Activated CD8-positive, alpha-beta memory T cell treated with anti-CD3 and anti-CD28 coated beads, Interleukin-2, amount 50 U/mL, for 24 hours (primary cell): ENCODE results near the gene PLOD3.
"Not testable (repeated sequence)": the region's sequence is repeated elsewhere in the genome, so short reads cannot be mapped to it uniquely, and the experiment has no call there.

ENCODE experiments used
- DNase-seq: peaks from one replicate; pipeline ENCODE4 v3.0.0-alpha.2; 2020; ENCODE audit errors: extremely low read depth

Gene PLOD3, protein sequence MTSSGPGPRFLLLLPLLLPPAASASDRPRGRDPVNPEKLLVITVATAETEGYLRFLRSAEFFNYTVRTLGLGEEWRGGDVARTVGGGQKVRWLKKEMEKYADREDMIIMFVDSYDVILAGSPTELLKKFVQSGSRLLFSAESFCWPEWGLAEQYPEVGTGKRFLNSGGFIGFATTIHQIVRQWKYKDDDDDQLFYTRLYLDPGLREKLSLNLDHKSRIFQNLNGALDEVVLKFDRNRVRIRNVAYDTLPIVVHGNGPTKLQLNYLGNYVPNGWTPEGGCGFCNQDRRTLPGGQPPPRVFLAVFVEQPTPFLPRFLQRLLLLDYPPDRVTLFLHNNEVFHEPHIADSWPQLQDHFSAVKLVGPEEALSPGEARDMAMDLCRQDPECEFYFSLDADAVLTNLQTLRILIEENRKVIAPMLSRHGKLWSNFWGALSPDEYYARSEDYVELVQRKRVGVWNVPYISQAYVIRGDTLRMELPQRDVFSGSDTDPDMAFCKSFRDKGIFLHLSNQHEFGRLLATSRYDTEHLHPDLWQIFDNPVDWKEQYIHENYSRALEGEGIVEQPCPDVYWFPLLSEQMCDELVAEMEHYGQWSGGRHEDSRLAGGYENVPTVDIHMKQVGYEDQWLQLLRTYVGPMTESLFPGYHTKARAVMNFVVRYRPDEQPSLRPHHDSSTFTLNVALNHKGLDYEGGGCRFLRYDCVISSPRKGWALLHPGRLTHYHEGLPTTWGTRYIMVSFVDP

DNA sequence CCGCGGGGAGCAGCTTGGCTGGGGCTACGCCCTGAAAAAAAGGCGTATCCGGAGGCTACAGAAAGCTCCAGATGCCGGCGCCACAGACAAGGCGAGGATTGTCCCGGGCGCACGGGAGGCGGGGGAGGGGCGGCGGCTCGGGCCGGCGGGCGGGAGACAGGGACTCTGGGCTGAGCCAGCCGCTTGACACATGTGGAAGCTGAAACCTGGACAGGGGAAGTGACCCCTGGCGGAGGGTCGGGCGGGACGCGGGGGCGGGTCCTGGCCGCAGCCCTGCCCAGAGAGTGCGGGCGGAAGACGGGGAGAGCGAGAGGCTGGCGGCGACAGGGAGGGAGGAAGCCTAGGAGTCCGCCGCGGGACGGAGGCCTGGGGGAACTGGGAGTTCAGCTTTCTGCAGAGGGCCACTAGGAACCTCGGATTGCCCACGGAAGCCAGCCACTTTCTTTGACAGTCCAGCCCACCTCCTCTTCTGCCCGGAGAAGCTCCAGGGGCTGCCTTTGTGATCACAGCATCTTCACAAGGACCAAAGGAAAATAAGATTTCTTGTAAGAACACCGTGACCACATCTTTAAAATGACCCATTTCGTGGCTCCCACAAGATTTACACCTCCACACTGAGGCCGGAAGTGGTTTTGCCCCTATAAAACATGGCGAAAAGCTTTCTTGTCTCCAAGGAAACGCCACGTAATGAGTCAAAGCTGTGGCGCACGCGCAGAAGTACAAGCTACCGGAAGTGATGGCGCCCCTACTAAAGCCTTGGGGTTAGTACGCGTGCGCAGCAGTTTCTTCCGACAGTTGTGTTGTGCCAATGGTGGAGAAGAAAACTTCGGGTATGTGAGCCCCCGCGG lies at the start of gene PLOD3, which contains the start of gene ZNHIT1:
Gene PLOD3 (minus strand): TSS at position 194 of the 848 bp plus-strand sequence. CDS start 307 bp downstream, outside the sequence.
Gene ZNHIT1 (plus strand): TSS at position 778 of the 848 bp plus-strand sequence. CDS start 31 bp downstream, at position 809.
- peak; percentile 95 for DNase-seq

DNA sequence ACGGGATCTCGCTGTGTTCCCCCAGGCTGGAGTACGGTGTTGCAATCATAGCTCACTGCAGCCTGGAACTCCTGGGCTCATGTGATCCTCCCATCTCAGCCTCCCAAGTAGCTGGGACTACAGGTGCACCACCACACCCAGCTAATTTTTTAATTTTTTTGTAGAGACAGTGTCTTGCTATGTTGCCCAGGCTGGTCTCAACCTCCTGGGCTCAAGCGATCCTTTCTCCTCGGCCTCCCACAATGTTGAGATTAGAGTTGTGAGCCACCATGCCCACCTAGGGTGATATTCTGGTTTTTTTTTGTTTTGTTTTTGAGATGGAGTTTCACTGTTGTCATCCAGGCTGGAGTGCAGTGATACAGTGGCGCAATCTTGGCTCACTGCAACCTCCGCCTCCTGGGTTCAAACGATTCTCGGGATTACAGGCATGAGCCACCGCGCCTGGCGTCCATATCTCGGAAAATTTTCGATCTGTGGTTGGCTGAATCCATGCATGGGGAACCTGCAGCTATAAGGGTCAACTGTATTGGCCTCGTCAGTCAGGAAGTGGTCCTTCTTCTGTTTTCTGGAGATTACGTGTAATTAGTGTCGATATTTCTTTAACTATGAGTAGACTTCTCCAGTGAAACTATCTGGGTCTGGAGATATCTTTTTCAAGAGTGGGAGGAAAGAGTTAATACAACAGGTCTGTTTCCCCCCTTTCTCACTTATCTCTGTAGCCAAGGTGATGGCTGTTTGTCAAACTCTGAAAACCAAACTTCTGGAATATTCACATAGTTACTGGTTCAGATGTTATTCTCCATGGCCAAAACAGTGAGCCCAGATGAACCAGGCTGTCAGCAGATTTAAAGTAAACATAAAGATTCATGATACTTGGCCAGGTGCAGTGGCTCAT lies 48.5 kb upstream of the PLOD3 start:
- no peak for DNase-seq

DNA sequence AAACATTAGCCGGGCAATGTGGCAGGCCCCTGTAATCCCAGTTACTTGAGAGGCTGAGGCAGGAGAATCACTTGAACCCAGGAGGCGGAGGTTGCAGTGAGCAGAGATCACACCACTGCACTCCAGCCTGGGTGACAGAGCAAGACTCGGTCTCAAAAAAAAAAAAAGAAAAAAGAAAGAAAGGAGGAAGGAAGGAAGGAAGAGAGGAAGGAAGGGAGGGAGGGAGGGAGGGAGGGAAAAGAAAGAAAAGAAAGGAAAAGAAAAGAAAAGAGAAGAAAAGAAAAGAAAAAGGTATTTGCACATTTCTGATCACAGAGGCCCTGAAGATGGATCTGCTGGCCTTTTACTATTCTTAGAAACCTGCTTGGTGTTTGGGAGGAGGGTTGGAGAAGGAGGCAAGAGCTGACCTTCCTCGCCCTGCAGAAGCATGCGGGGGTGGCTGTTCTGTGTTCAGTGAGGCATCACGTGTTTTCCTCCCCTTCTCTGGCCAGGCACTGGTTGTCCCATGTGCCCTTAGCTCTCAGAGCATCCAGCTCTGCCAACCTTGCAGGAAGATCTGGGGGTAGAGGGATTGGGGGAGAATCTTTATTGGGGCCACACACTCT lies 46.8 kb upstream of the PLOD3 start:
- DNase-seq, result not testable (repeated sequence)

DNA sequence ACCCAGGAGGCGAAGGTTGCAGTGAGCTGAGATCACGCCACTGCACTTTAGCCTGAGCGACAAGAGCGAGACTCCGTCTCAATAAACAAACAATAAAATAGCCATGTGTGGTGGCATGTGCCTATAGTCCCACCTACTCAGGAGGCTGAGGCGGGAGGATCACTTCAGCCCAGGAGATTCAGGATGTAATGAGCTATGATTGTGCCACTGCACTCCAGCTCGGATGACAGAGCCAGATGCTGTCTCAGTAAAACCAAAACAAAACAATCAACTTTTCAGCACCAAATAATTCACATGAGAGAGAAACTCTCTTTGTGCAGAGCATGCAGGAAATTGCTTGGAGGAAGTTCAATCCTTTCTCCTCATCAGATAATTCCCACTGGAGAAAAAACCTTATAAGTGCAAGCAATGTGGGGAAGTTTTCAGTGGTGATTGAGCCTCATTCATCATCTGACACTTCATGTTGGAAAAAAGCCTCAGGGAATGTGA lies 40.9 kb upstream of the PLOD3 start:
- no peak for DNase-seq

DNA sequence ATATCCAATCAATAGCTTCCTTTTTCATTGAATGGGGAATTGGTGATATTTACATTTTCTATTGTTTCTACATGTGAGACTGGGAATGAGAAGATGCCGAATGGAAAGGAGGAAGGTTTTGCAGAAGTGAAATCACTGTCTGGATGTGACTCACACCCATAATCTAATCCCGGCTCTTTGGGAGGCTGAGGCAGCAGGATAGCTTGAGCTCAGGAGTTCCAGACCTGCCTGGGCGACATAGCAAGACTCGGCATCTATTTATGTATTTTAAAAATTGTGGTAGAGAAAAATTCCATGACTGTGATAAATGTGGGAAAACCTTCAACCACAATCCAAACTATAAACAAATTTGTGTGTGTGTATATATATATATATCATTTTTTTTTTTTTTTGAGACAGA lies 38.4 kb upstream of the PLOD3 start:
- DNase-seq, result no peak

DNA sequence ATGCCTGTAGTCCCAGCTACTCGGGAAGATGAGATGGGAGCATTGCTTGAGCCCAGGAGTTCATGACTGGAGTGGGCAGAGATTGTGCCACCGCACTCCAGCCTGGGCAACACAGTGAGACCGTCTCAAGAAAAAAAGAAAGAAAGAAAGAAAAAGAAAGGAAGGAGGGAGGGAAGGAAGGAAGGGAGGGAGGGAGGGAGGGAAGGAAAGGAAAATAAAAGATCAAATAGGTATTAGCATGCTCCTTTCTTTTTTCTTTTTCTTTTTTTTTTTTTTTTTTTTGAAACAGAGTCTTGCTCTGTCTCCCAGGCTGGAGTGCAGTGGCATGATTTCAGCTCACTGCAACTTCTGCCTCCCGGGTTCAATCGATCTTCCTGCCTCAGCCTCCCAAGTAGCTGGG lies 35.8 kb upstream of the PLOD3 start:
- not testable (repeated sequence) for DNase-seq

DNA sequence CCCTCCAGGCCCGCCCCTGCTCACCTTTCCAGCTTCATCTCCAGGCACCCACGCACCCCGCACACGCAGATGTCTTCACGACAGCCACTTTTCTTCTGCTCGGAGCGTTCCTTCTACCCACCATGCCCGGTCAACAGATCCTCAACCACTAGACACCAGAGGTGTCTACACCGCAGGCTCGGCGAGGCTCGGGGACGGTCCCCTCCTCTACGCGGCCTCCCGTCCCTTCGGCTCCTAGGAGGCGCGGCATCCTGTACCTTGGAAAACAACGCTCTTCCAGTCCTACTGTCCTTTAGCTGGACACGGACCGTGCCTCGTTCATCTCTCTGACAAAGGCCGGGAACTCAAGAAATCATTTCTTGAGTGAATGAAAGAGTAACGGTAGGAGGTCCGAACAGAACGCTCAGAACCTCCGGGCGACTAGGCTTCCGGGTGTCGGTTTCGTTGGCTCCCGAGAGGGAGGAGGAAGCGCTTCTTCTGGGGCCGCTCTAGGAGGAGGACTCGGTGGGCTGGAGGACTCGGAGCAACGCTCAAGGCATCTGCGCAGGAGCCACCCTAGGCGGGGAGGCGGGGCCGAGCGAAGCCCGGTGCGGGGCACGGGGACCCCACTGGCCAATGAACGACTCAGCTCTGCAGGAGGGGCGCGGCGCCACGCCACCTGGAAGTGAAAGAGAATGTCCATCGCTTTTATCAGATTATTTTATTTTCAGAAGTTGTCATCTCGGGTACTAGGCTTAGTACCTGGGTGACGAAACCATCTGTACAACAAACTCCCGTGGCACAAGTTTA lies 34.7 kb upstream of the PLOD3 start:
- DNase-seq, result peak; percentile 95

DNA sequence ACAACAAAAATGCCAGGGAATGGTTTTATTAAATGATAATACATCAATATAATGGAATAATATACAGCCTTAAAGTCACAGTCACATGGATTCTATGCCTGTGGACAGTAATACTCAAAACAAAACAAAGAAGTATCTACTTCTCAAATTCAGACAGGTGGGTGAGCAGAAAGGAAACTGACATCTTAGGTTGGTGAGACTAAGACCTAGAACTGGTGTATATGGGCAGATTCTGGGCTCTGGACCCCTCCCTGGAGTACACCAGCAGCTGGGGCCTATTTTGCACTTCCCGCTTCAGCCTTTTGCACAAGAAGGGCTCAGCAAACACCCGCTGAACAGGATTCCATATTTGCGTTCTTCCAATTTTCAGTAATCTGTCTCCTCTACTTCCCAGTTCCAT lies 32.9 kb upstream of the PLOD3 start:
- DNase-seq, result no peak

DNA sequence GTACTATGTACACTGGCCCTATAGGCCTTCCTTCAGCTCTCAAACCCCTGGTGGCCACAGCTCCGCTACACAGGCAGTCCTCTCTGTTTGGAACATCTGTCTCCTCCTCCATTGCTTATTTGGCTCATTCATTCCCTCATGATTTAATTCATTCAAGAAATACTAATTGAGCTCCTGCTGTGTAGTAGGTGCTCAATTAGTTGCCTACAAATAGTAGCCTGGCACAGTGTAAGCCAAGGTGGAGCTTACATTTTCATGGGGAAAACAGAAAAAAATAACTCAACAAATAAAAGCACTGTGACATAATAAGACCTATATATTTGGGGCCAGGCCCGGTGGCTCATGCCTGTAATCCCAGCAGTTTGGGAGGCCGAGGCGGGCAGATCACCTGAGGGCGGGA lies 30.9 kb upstream of the PLOD3 start:
- no peak for DNase-seq

DNA sequence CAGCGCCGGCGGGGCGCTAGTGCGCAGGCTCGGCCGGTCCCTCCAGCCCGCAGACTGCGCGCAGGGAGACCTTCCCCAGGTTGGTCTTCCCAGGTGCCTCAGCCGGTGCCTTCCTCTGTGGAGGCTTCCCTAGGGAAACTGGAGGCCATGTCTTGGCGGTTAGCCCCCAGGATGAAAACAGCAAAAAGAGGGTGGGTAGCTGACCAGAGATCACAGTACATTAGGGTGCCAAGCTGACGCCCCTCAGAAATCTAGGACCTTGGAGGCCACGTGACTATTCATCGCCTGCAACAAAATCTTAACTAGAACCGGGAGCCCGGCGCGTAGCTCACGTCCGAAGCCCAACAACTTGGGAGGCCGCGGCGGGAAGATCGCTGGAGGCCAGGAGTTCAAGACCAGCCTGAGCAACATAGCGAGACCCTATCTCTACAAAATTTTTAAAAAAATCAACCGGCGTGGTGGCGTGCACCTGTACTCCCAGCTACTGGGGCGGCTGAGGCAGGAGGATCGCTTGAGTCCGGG lies 27.8 kb upstream of the PLOD3 start:
- no peak for DNase-seq

DNA sequence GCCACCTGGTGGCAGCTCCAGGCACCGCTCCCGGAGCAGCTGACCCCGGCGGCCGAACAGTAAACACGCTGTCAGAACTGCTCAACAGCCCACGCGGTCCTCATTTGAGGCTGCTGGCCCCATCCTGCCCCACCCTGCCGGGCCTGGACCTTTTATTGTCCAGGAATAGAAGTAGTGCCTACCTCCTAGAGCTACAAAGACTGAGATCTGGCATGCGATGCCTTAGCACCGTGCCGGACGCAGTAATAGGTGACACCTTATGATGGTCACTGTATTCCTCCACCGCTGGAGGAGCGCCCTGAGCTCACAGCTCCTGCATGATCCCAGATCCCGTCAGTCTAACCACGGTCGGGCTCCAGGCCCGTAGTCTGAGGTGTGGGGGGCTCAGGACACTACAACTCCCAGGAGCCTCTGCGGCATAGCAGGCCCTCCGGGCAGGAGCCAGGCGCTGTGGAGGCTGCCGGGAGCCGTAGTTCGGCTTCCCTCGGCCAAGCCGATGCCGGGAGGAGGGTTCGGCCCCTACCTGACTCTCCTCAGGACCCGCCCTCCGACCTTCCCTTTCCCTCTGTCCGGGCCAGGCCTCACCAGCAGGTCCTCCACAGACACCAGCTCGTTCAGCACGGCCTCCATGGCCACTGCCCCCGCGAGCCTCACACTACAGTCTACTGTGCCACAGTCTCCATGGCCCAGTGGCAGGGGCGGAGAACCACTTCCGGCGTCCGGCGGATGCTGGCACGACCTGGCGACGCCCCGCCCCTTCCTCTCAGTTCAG lies 27.2 kb upstream of the PLOD3 start, which contains the start of gene FIS1:
Gene FIS1 (minus strand): TSS at position 707 of the 772 bp plus-strand sequence. CDS start 77 bp downstream, at position 630.
- peak; percentile 79 for DNase-seq

DNA sequence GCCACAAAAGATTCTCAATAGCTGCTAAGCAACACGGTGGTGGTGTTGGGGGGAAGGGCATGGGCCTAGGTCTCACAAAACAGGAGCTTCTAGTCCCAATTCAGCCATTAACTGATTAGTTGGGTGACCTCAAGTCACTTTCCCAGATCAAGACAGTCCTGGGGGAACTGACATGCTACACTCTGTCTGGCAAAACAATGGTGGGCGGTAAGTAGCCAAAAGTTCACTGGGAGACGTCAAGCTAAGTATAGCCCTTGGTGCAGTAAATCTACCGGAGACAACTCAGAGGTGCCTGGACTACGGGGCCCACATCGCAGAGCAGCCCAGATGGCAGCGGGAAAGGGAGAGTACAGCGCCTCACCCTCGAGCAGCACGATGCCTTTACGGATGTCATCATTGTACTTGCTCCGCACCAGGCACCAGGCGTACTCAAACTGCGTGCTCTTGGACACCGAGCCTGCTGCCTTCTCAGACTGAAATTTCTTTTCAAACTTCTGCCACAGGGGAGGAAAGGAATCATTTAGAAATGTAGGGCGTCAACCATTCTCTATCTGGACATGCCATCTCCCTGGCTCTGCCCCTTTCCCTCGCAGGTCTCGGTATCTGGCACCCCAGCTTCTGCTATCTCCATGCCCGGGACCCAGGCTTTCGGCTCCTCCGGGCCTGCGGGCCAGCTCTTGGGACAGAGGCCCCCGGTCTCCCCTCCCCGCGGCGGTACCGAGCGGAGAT lies 26.4 kb upstream of the PLOD3 start:
- DNase-seq, result no peak

DNA sequence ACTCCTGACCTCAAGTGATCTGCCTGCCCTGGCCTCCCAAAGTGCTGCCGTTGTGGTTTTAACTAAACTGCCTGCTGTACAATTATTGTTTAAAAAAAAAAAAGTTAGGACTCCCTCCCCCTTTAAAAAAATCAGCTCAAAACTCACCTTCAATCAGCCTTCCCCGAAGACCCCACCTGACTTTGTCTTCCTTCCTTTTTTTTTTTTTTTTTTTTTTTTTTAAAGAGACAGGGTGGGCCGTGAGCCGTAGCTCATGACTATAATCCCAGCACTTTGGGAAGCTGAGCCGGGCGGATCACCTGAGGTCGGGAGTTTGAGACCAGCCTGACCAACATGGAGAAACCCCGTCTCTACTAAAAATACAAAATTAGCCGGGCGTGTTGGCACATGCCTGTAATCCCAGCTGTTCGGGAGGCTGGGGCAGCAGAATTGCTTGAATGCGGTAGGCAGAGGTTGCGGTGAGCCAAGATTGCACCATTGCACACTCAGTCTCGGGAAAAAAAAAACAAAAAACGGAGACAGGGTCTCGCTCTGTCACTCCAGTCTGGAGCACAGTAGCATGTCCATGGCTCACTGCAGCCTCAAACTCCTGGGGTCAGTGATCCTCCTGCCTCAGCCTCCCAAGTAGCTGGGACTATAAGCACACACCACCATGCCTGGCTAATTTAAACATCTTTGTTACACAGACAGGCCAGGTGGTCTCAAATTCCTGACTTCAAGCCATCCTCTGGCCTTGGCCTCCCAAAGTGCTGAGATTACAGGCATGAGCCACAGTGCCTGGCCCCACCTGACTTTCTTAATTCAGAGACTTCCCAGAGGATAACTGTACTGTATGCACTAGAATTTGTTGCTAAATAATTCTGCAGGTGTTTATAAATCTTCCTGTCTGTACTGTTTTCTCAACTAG lies 24.3 kb upstream of the PLOD3 start:
- no peak for DNase-seq

DNA sequence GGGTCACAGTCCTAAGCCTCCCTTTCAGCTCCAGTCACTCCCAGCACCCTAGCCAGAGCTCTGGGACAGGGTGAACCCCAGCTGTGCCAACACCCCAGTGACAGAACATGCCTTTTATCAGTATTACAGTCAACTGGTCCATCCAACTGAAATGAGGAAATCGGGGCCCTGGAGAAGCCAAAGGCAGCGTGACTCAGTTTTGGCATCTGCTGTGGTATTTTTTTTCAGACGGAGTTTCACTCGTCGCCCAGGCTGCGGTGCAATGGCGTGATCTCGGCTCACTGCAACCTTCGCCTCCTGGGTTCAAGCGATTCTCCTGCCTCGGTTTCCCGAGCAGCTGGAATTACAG lies 23.6 kb upstream of the PLOD3 start:
- DNase-seq, result no peak

DNA sequence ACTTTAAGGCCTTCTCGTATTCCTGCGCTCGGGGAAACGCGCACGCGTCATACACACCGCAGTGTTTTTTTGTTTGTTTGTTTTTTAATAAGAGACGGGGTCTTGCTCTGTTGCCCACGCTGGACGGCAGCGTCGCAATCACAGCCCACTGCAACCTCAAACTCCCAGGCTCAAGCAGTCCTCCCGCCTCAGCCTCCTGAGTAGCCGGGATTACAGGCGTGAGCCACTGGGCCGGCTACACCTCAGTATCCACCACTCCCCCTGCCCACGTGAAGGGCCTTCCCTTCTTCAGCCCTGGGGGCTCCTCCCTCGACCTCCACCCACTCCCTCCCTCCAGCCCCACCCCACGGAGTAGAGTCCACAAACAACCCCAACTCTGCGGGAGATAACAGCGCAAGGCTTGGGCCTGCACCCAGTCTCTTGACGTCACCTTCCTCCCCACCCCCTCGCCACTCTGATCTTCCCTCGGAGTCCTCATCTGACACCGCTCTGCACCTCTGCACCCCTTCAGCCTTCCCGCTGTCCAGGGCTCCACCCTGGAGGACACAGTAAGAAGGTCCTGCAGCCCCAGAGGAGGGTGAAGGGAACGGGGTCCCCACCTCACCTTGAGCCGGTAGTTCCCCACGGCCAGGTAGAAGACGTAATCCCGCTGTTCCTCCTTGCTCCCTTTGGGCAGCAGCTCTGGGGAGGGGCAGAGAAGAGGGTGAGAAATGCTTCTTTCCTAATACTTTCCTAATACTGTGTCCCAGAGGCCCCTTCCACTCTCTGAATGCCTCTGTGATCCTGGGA lies 23.0 kb upstream of the PLOD3 start:
- no peak for DNase-seq

DNA sequence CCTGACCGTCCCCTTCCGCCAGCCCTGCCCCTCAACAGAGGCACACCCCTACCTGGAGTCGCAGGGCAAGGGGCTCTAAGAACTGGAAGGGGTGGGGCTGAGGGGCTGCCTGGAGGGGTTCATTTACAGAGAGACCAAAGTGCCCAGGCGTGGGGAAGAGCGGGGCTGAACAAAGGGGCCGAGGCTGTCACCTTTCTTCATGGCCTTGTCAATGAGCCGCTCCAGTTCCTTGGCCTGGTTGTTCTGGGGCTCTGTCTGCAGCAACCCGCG lies 22.5 kb upstream of the PLOD3 start:
- no peak for DNase-seq
